ENCODE results near the gene CHN1. TPM values are rescaled to one million over a fixed set of nuclear protein-coding genes. Genes with fewer than 3 reads are reported as not detected.

CHN1 gene
- total RNA-seq, 4 donors from 2014 or later, result 0.30 to 5.8 (median 3.6) TPM

GRCh38 chr2:174798801-174799200, 206.4 kb downstream of the CHN1 start:
- intact Hi-C loops (cut with DNase I), result no loop called here
- DNase-seq, result no peak
- Histone ChIP-seq H3K27me3 (no peaks in the 10 kb centered on the region), H3K9me3 (no peaks in the 10 kb centered on the region), H3K4me3 (no peak overlapping the region), H3K27ac (no peak overlapping the region), H3K36me3 (peaks cover 0 to 5% (median 0%) of the 10 kb centered on the region in 3 donors), H3K4me1 (no peaks in the 10 kb centered on the region)
- WGBS, 2 donors, result 82 to 88% methylated on average over 1 of the region's 1 CpG
- TF ChIP-seq POLR2A (IDR thresholded peaks at IDR 0.05) (no peak), CTCF (IDR thresholded peaks at IDR 0.05) (no peak)

- intact Hi-C loops (cut with DNase I), result no loop called here
- H3K27me3 ChIP-seq, result no peaks in the 10 kb centered on the region
- 56 to 82% methylated on average over 1 of the region's 1 CpG for WGBS, 2 donors
- H3K4me3 ChIP-seq, result no peak overlapping the region
- H3K36me3 ChIP-seq, result peaks cover 0 to 5% (median 0%) of the 10 kb centered on the region in 3 donors
- no peak for DNase-seq
- no peak for TF ChIP-seq CTCF (IDR thresholded peaks at IDR 0.05)
- no peak for TF ChIP-seq POLR2A (IDR thresholded peaks at IDR 0.05)
- H3K27ac ChIP-seq, result no peak overlapping the region
- H3K9me3 ChIP-seq, result no peaks in the 10 kb centered on the region
- no peaks in the 10 kb centered on the region for H3K4me1 ChIP-seq
Measured at GRCh38 chr2:174797781-174798276, 207.4 kb downstream of the CHN1 start.

- H3K27ac ChIP-seq, result no peak overlapping the region
- peaks cover 0 to 5% (median 0%) of the 10 kb centered on the region in 3 donors for H3K36me3 ChIP-seq
- no peak overlapping the region for H3K4me3 ChIP-seq
- no peaks in the 10 kb centered on the region for H3K4me1 ChIP-seq
- H3K27me3 ChIP-seq, result no peaks in the 10 kb centered on the region
- TF ChIP-seq POLR2A (IDR thresholded peaks at IDR 0.05), result no peak
- no peak for TF ChIP-seq CTCF (IDR thresholded peaks at IDR 0.05)
- no peak for DNase-seq
- no peaks in the 10 kb centered on the region for H3K9me3 ChIP-seq
- intact Hi-C loops (cut with DNase I), result no loop called here
Measured at GRCh38 chr2:174796319-174796771, 208.8 kb downstream of the CHN1 start.

- 73 to 79% methylated on average over 3 of the region's 3 CpGs for WGBS, 2 donors
- H3K4me3 ChIP-seq, result no peak overlapping the region
- DNase-seq, result no peak
- intact Hi-C loops (cut with DNase I), result no loop called here
- no peaks in the 10 kb centered on the region for H3K4me1 ChIP-seq
- peaks cover 0 to 5% (median 0%) of the 10 kb centered on the region in 3 donors for H3K36me3 ChIP-seq
- H3K27ac ChIP-seq, result no peak overlapping the region
- TF ChIP-seq CTCF (IDR thresholded peaks at IDR 0.05) (no peak), POLR2A (IDR thresholded peaks at IDR 0.05) (no peak)
- H3K9me3 ChIP-seq, result no peaks in the 10 kb centered on the region
- H3K27me3 ChIP-seq, result no peaks in the 10 kb centered on the region
Measured at GRCh38 chr2:174794851-174795374, 210.3 kb downstream of the CHN1 start.

- intact Hi-C loops (cut with DNase I), result no loop called here
- no peak for DNase-seq
Measured at GRCh38 chr2:174792309-174793025, 212.7 kb downstream of the CHN1 start.

More at GRCh38 chr2:174792309-174793025, 212.7 kb downstream of the CHN1 start:
- TF ChIP-seq CTCF (IDR thresholded peaks at IDR 0.05) (no peak), POLR2A (IDR thresholded peaks at IDR 0.05) (no peak)
- Histone ChIP-seq H3K4me3 (no peak overlapping the region), H3K9me3 (no peaks in the 10 kb centered on the region), H3K27me3 (no peaks in the 10 kb centered on the region), H3K36me3 (no peaks in the 10 kb centered on the region), H3K27ac (no peak overlapping the region), H3K4me1 (peaks cover 0 to 7% (median 0%) of the 10 kb centered on the region in 3 donors)
- WGBS, 2 donors, result 46 to 61% methylated on average over 7 of the region's 7 CpGs

Measured in esophagus squamous epithelium (tissue), 5 donors.